ENCODE results near the gene LRRC27.

LRRC27 gene

GRCh38 chr10:132390170-132390920 lies 58.4 kb downstream of the LRRC27 start:
- TF ChIP-seq NFIC (IDR thresholded peaks at IDR 0.05) (no peak), USF1 (IDR thresholded peaks at IDR 0.05) (no peak), TEAD4 (IDR thresholded peaks at IDR 0.05) (no peak), TCF12 (IDR thresholded peaks at IDR 0.05; ENCODE audit: low read depth) (no peak), RAD21 (IDR thresholded peaks at IDR 0.05; ENCODE audit: low read depth) (no peak), YY1 (IDR thresholded peaks at IDR 0.05; ENCODE audit: low read depth) (no peak), CREB1 (IDR thresholded peaks at IDR 0.05; ENCODE audit: low read depth) (no peak), EP300 (IDR thresholded peaks at IDR 0.05; ENCODE audit: borderline replicate concordance) (no peak), CEBPB (IDR thresholded peaks at IDR 0.05) (no peak), FOXM1 (IDR thresholded peaks at IDR 0.05; ENCODE audit: borderline replicate concordance, low read depth) (no peak), ZBTB7A (IDR thresholded peaks at IDR 0.05; ENCODE audit: low read depth) (no peak), TAF1 (IDR thresholded peaks at IDR 0.05; ENCODE audit: low read depth) (no peak), EGR1 (IDR thresholded peaks at IDR 0.05) (no peak)
- TF ChIP-seq, protein P1, sequence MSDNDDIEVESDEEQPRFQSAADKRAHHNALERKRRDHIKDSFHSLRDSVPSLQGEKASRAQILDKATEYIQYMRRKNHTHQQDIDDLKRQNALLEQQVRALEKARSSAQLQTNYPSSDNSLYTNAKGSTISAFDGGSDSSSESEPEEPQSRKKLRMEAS (IDR thresholded peaks at IDR 0.05): no peak
- TF ChIP-seq, protein P2, sequence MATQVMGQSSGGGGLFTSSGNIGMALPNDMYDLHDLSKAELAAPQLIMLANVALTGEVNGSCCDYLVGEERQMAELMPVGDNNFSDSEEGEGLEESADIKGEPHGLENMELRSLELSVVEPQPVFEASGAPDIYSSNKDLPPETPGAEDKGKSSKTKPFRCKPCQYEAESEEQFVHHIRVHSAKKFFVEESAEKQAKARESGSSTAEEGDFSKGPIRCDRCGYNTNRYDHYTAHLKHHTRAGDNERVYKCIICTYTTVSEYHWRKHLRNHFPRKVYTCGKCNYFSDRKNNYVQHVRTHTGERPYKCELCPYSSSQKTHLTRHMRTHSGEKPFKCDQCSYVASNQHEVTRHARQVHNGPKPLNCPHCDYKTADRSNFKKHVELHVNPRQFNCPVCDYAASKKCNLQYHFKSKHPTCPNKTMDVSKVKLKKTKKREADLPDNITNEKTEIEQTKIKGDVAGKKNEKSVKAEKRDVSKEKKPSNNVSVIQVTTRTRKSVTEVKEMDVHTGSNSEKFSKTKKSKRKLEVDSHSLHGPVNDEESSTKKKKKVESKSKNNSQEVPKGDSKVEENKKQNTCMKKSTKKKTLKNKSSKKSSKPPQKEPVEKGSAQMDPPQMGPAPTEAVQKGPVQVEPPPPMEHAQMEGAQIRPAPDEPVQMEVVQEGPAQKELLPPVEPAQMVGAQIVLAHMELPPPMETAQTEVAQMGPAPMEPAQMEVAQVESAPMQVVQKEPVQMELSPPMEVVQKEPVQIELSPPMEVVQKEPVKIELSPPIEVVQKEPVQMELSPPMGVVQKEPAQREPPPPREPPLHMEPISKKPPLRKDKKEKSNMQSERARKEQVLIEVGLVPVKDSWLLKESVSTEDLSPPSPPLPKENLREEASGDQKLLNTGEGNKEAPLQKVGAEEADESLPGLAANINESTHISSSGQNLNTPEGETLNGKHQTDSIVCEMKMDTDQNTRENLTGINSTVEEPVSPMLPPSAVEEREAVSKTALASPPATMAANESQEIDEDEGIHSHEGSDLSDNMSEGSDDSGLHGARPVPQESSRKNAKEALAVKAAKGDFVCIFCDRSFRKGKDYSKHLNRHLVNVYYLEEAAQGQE (IDR thresholded peaks at IDR 0.05; ENCODE audit: low read depth): no peak

- TF ChIP-seq, protein P1 (IDR thresholded peaks at IDR 0.05): no peak
- no peak for TF ChIP-seq EGR1 (IDR thresholded peaks at IDR 0.05)
- no peak for TF ChIP-seq TCF12 (IDR thresholded peaks at IDR 0.05; ENCODE audit: low read depth)
- TF ChIP-seq, protein P2 (IDR thresholded peaks at IDR 0.05; ENCODE audit: low read depth): no peak
- TF ChIP-seq FOXM1 (IDR thresholded peaks at IDR 0.05; ENCODE audit: borderline replicate concordance, low read depth): no peak
- no peak for TF ChIP-seq NFIC (IDR thresholded peaks at IDR 0.05)
Measured at GRCh38 chr10:132390921-132391675, 59.1 kb downstream of the LRRC27 start.

DNA sequence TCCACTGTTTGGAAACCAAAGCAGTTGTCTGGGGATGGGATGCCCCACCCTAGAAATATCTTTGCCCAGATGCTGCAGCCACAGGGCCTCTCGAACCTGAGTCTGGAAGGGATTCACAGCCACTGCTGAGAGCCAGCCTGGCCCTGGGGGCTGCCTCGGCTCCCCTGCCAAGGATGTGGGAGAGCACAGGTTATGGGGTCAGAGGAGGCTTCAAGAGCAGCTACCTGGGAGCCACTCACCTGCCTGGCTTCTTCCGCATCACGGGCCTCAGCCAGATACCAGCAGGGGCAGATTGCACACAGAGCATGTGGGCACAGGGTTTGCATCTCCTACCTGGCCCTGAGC lies 59.7 kb downstream of the LRRC27 start:
- TF ChIP-seq USF1 (IDR thresholded peaks at IDR 0.05) (no peak), EGR1 (IDR thresholded peaks at IDR 0.05) (no peak), TCF12 (IDR thresholded peaks at IDR 0.05; ENCODE audit: low read depth) (no peak), TAF1 (IDR thresholded peaks at IDR 0.05; ENCODE audit: low read depth) (no peak), EP300 (IDR thresholded peaks at IDR 0.05; ENCODE audit: borderline replicate concordance) (no peak), FOXM1 (IDR thresholded peaks at IDR 0.05; ENCODE audit: borderline replicate concordance, low read depth) (no peak), CREB1 (IDR thresholded peaks at IDR 0.05; ENCODE audit: low read depth) (no peak), TEAD4 (IDR thresholded peaks at IDR 0.05) (no peak), ZBTB7A (IDR thresholded peaks at IDR 0.05; ENCODE audit: low read depth) (no peak), YY1 (IDR thresholded peaks at IDR 0.05; ENCODE audit: low read depth) (no peak), NFIC (IDR thresholded peaks at IDR 0.05) (no peak), CEBPB (IDR thresholded peaks at IDR 0.05) (no peak), RAD21 (IDR thresholded peaks at IDR 0.05; ENCODE audit: low read depth) (no peak)
- TF ChIP-seq, protein P1 (IDR thresholded peaks at IDR 0.05): no peak
- TF ChIP-seq, protein P2 (IDR thresholded peaks at IDR 0.05; ENCODE audit: low read depth): no peak
